HepG2 (cell line): ENCODE data around the gene PTCH1. TPM values are rescaled to one million over a fixed set of nuclear protein-coding genes. Genes with fewer than 3 reads are reported as not detected.

Source experiments
- ATAC-seq: fragments of 200-7000 bp; cut with Tn5 transposase; 3 replicates; pipeline ENCODE4 v1.9.1; 2020; ENCODE audit warnings: mild to moderate bottlenecking, moderate library complexity
- BruUV-seq: library from RNA; stranded (reverse); fragments of 400-500 nt; replicated peaks from 2 replicates; lab custom pipeline; 2021; lab: Mats Ljungman, UMichigan
- CTCF ChIA-PET: fragments of 300-600 bp; formaldehyde crosslinking; extraction: SDS; loops from one replicate; lab custom pipeline; 2021; ENCODE audit warnings: low total read pairs, inconsistent platforms, low intra/inter-chr PET ratio; lab: Yijun Ruan, JAX
- POLR2A ChIA-PET: fragments of 350-600 bp; sonication (Branson Sonifier 250); formaldehyde crosslinking; loops from one replicate; lab custom pipeline; 2020; ENCODE audit warnings: antibody characterized with exemption, inconsistent platforms; lab: Yijun Ruan, JAX
- DNase-seq: peaks from one replicate; pipeline ENCODE4 v3.0.0-alpha.2; 2015; ENCODE audit warnings: low spot score
- FAIRE-seq: peaks from 3 replicates; lab custom pipeline; 2011; peaks lifted over from hg19 to GRCh38; lab: Jason Lieb, UNC
- H2AFZ ChIP-seq: one replicate; pipeline ENCODE4 v1.6.1; 2011; ENCODE audit warnings: low read length, inconsistent platforms
- H3K27ac ChIP-seq: fragments of 300-600 bp; 3 replicates; pipeline ENCODE4 v1.8.0; 2011; ENCODE audit warnings: mixed run types, mild to moderate bottlenecking, mixed read lengths, low read length, inconsistent platforms; ENCODE audit not compliant: insufficient read depth; ENCODE audit errors: extremely low read length
- H3K27me3 ChIP-seq, 2 experiments: fragments of 200-600 bp in 1 of 2; 2 replicates in 1 of 2; 3 replicates in 1 of 2; pipeline versions ENCODE4 v1.6.0 to v1.8.0; 2011; ENCODE audit warnings: low read length in 2 of 2, mild to moderate bottlenecking in 2 of 2, moderate library complexity in 2 of 2, inconsistent platforms in 1 of 2; ENCODE audit not compliant: insufficient read depth in 2 of 2, control insufficient read depth in 1 of 2
- H3K36me3 ChIP-seq, 2 experiments: fragments of 200-600 bp in 1 of 2; replicated peaks in 1 of 2; 2 replicates in 1 of 2; 3 replicates in 1 of 2; pipeline versions ENCODE4 v1.5.1 to v1.8.0; 2011; ENCODE audit warnings: low read length in 2 of 2, inconsistent platforms in 1 of 2; ENCODE audit not compliant: insufficient read depth in 2 of 2, control insufficient read depth in 1 of 2
- H3K4me1 ChIP-seq: 2 replicates; pipeline ENCODE4 v1.5.1; 2012; ENCODE audit warnings: low read length, inconsistent platforms; ENCODE audit not compliant: insufficient read depth
- H3K4me2 ChIP-seq: 2 replicates; pipeline ENCODE4 v1.6.0; 2011; ENCODE audit warnings: low read depth, low read length, inconsistent platforms
- H3K4me3 ChIP-seq, 3 experiments: fragments of 200-600 bp in 1 of 3; sonication (generic), shearing (Covaris generic) in 1 of 3; replicated peaks in 1 of 3; 2 replicates each; pipeline ENCODE4 v1.5.1; 2011 to 2016; ENCODE audit warnings: low read length in 3 of 3, inconsistent platforms in 2 of 3, low read depth in 2 of 3, mild to moderate bottlenecking in 2 of 3, control low read depth in 1 of 3, mixed read lengths in 1 of 3; ENCODE audit not compliant: insufficient read depth in 1 of 3
- H3K79me2 ChIP-seq: one replicate; pipeline ENCODE4 v1.6.1; 2011; ENCODE audit warnings: low read length, inconsistent platforms; ENCODE audit not compliant: insufficient read depth
- H3K9ac ChIP-seq: 2 replicates; pipeline ENCODE4 v1.6.0; 2011; ENCODE audit warnings: mild to moderate bottlenecking, low read depth, low read length, inconsistent platforms; ENCODE audit not compliant: insufficient read depth
- H3K9me3 ChIP-seq: 2 replicates; pipeline ENCODE4 v1.5.1; 2012; ENCODE audit warnings: mild to moderate bottlenecking, low read length
- H4K20me1 ChIP-seq: 2 replicates; pipeline ENCODE4 v1.6.0; 2011; ENCODE audit warnings: inconsistent platforms, mild to moderate bottlenecking, low read length, moderate library complexity; ENCODE audit not compliant: insufficient read depth
- BHLHE40 ChIP-seq: IDR thresholded peaks from 2 replicates; pipeline ENCODE4 v1.6.1; 2011; ENCODE audit warnings: low read length, improper control_type of control experiment
- BRCA1 ChIP-seq: sonication (generic); formaldehyde crosslinking; IDR thresholded peaks from 2 replicates; pipeline ENCODE4 v1.4.0; 2020; ENCODE audit warnings: missing genetic modification reagents
- ESRRA ChIP-seq: sonication (generic); formaldehyde crosslinking; IDR thresholded peaks from 2 replicates; pipeline ENCODE4 v1.5.1; 2020; ENCODE audit warnings: mild to moderate bottlenecking, low read depth, missing genetic modification reagents
- FOXA1 ChIP-seq, 2 experiments: fragments of 450-650 bp in 1 of 2; sonication (generic) in 1 of 2; formaldehyde crosslinking in 1 of 2; IDR thresholded peaks; 2 replicates each; pipeline versions ENCODE4 v1.4.0 to v1.6.1; 2016 to 2020; ENCODE audit warnings: missing genetic modification reagents in 1 of 2
- FOXM1 ChIP-seq: sonication (generic); formaldehyde crosslinking; IDR thresholded peaks from 2 replicates; pipeline ENCODE4 v1.5.0; 2020; ENCODE audit warnings: missing genetic modification reagents
- HNRNPK ChIP-seq: fragments of 200-400 bp; formaldehyde crosslinking; IDR thresholded peaks from 2 replicates; pipeline ENCODE4 v1.6.1; 2018; ENCODE audit warnings: low read length, low read depth, moderate library complexity, mild to moderate bottlenecking; ENCODE audit not compliant: poor library complexity, severe bottlenecking
- MXI1 ChIP-seq: IDR thresholded peaks from 3 replicates; pipeline ENCODE4 v1.6.1; 2012; ENCODE audit warnings: low read depth, low read length, inconsistent platforms, borderline replicate concordance
- NFKB2 ChIP-seq: sonication (generic); formaldehyde crosslinking; IDR thresholded peaks from 2 replicates; pipeline ENCODE4 v1.4.0; 2020; ENCODE audit warnings: missing genetic modification reagents, borderline replicate concordance
- NR2C2 ChIP-seq: sonication (generic); formaldehyde crosslinking; IDR thresholded peaks from 2 replicates; pipeline ENCODE4 v1.4.0; 2020; ENCODE audit warnings: missing genetic modification reagents, mild to moderate bottlenecking, moderate library complexity, borderline replicate concordance
- PBX2 ChIP-seq: IDR thresholded peaks from 2 replicates; pipeline ENCODE4 v1.6.1; 2016; ENCODE audit warnings: control low read depth
- PCBP2 ChIP-seq: fragments of 200-400 bp; formaldehyde crosslinking; optimal IDR thresholded peaks from 2 replicates; pipeline ENCODE3; 2018; ENCODE audit warnings: low read length, low read depth; ENCODE audit not compliant: poor library complexity, severe bottlenecking
- SP5 ChIP-seq: IDR thresholded peaks from 2 replicates; pipeline ENCODE4 v1.6.1; 2016; ENCODE audit warnings: low read depth, borderline replicate concordance
- TEAD3 ChIP-seq: optimal IDR thresholded peaks from 2 replicates; pipeline ENCODE3; 2016; ENCODE audit warnings: borderline replicate concordance
- TEF ChIP-seq: sonication (generic); formaldehyde crosslinking; IDR thresholded peaks from 2 replicates; pipeline ENCODE4 v1.5.0; 2020; ENCODE audit warnings: missing genetic modification reagents
- WIZ ChIP-seq: sonication (generic); formaldehyde crosslinking; IDR thresholded peaks from 2 replicates; pipeline ENCODE4 v1.5.1; 2020; ENCODE audit warnings: mild to moderate bottlenecking, missing genetic modification reagents
- ZNF256 ChIP-seq: sonication (generic); formaldehyde crosslinking; conservative IDR thresholded peaks from 2 replicates; pipeline ENCODE4 v1.4.0; 2020; ENCODE audit warnings: missing genetic modification reagents
- ZNF281 ChIP-seq: sonication (generic); formaldehyde crosslinking; IDR thresholded peaks from 2 replicates; pipeline ENCODE4 v1.4.0; 2020; ENCODE audit warnings: missing genetic modification reagents, borderline replicate concordance
- ZNF678 ChIP-seq: sonication (generic); formaldehyde crosslinking; IDR thresholded peaks from 2 replicates; pipeline ENCODE4 v1.4.0; 2020; ENCODE audit warnings: mild to moderate bottlenecking, missing genetic modification reagents
- ZNF713 ChIP-seq: sonication (generic); formaldehyde crosslinking; IDR thresholded peaks from 2 replicates; pipeline ENCODE4 v1.4.0; 2020; ENCODE audit warnings: mild to moderate bottlenecking, missing genetic modification reagents
- ZNF891 ChIP-seq: sonication (generic); formaldehyde crosslinking; IDR thresholded peaks from 2 replicates; pipeline ENCODE4 v1.5.0; 2020; ENCODE audit warnings: mild to moderate bottlenecking, missing genetic modification reagents
- in situ Hi-C: cut with HindIII; loops from 2 replicates; pipeline ENCODE4 v1.10.0; 2017; ENCODE audit warnings: low pct_unique_long_range_greater_than_20kb; ENCODE audit not compliant: extremely low pct_ligation_motif_present
- intact Hi-C: fragments of 100-400 bp; cut with micrococcal nuclease; formaldehyde crosslinking; loops from one replicate; pipeline ENCODE4 v1.10.0; 2022; ENCODE audit not compliant: unreplicated experiment
- polyA plus RNA-seq, 8 experiments: library from polyadenylated mRNA; depleted of rRNA in 3 of 8; stranded (reverse) in 7 of 8; unstranded in 1 of 8; fragments of >200 nt; fragmentation: Illumina TruSeq in 4 of 8; extraction: Trizol in 4 of 8; gene quantifications; 2 replicates each; pipeline versions ENCODE4 v1.2.1 to v1.2.3, GENCODE V29; 2011 to 2016; ENCODE audit warnings: low read depth in 4 of 8, missing spikeins in 1 of 8, mixed read lengths in 1 of 8; ENCODE audit not compliant: insufficient read depth in 1 of 8
- total RNA-seq, 5 experiments: library from RNA; depleted of rRNA; stranded (reverse); fragments of >200 nt; fragmentation: Illumina TruSeq; extraction: Trizol; gene quantifications; 2 replicates each; pipeline ENCODE4 v1.2.3, GENCODE V29; 2016; ENCODE audit warnings: low read depth in 1 of 5

The PTCH1 gene
- total and polyA plus RNA-seq, 2 of the 13 experiments (the other 11 are each of a cell fraction or from before 2014, with no cell fraction given), result 2.8 to 3.9 TPM

GRCh38 chr9:95420518-95420917, 96.3 kb downstream of the PTCH1 start:
- Histone ChIP-seq H3K9ac (no peak overlapping the region), H4K20me1 (no peaks in the 10 kb centered on the region), H3K4me1 (peaks cover 10% of the 10 kb centered on the region), H3K79me2 (no peaks in the 10 kb centered on the region), H3K27me3 (no peaks in the 10 kb centered on the region), H3K36me3 (peaks cover 0 to 7% of the 10 kb centered on the region in 2 experiments; a peak in 1 of 5 replicates), H3K4me3 (no peak overlapping the region), H3K9me3 (peaks cover 22% of the 10 kb centered on the region), H3K4me2 (no peak overlapping the region), H3K27ac (no peak overlapping the region)
- ATAC-seq (no peak), DNase-seq (no peak), FAIRE-seq (no peak)
- no TSS peak for BruUV-seq
- CTCF ChIA-PET, result no interaction called here
- in situ Hi-C loops (no loop called here), intact Hi-C loops (no loop called here)
- no peak for TF ChIP-seq BHLHE40
- no peak for TF ChIP-seq NR2C2 (CRISPR knock-in tag)
- TF ChIP-seq ZNF678, result no peak
- no peak for TF ChIP-seq ZNF713 (CRISPR knock-in tag)
- TF ChIP-seq NFKB2, result no peak
- no peak for TF ChIP-seq FOXM1 (CRISPR knock-in tag)
- TF ChIP-seq TEF (CRISPR knock-in tag), result no peak
- TF ChIP-seq PBX2 (CRISPR knock-in tag), result no peak
- no peak for TF ChIP-seq ZNF891 (CRISPR knock-in tag)
- no peak for TF ChIP-seq SP5 (CRISPR knock-in tag)
- no peak for TF ChIP-seq FOXA1 (IDR thresholded peaks at IDR 0.05)
- no peak for TF ChIP-seq FOXA1 (CRISPR knock-in tag; IDR thresholded peaks at IDR 0.05)
- TF ChIP-seq PCBP2, result no peak
- TF ChIP-seq ESRRA (CRISPR knock-in tag), result no peak
- TF ChIP-seq TEAD3 (CRISPR knock-in tag), result no peak
- no peak for TF ChIP-seq WIZ (CRISPR knock-in tag)
- no peak for TF ChIP-seq BRCA1 (CRISPR knock-in tag)
- no peak for TF ChIP-seq ZNF256 (CRISPR knock-in tag)
- no peak for TF ChIP-seq HNRNPK
- TF ChIP-seq ZNF281, result no peak
- TF ChIP-seq MXI1, result no peak
- TF ChIP-seq, all 625 proteins: peak for 0
- no peak overlapping the region for H2AFZ ChIP-seq
- POLR2A ChIA-PET, result no interaction called here
